RCC 7860 (cell line): ENCODE results near the gene PEF1.

Experiments
- DNase-seq: peaks from one replicate; pipeline ENCODE4 v3.0.0-alpha.2; 2015; ENCODE audit warnings: low spot score
- FAIRE-seq: peaks from 2 replicates; lab custom pipeline; 2012; peaks lifted over from hg19 to GRCh38; lab: Jason Lieb, UNC

The PEF1 gene

GRCh38 chr1:31671561-31672201, 27.0 kb upstream of the PEF1 start:
- FAIRE-seq (no peak), DNase-seq (no peak)

GRCh38 chr1:31671147-31671546, 26.5 kb upstream of the PEF1 start:
- DNase-seq: no peak
- FAIRE-seq: no peak

GRCh38 chr1:31670593-31670964, 25.9 kb upstream of the PEF1 start:
- FAIRE-seq (no peak), DNase-seq (no peak)

- DNase-seq (peak; percentile 14), FAIRE-seq (no peak)
These were observed 25.3 kb upstream of the PEF1 start for GRCh38 chr1:31669786-31670592.

GRCh38 chr1:31669433-31669785, 24.7 kb upstream of the PEF1 start:
- FAIRE-seq (no peak), DNase-seq (no peak)

GRCh38 chr1:31668303-31668883, 23.7 kb upstream of the PEF1 start:
- no peak for FAIRE-seq

GRCh38 chr1:31667065-31667785, 22.5 kb upstream of the PEF1 start:
- FAIRE-seq (no peak), DNase-seq (no peak)

More at GRCh38 chr1:31668303-31668883, 23.7 kb upstream of the PEF1 start:
- no peak for DNase-seq

GRCh38 chr1:31666263-31666963, 21.7 kb upstream of the PEF1 start:
- DNase-seq (peak; percentile 32), FAIRE-seq (no peak)

GRCh38 chr1:31665234-31665878, 20.7 kb upstream of the PEF1 start:
- no peak for FAIRE-seq
- DNase-seq: no peak

GRCh38 chr1:31664528-31664927, 19.9 kb upstream of the PEF1 start:
- DNase-seq: no peak

GRCh38 chr1:31663622-31664452, 19.2 kb upstream of the PEF1 start:
- FAIRE-seq: no peak
- peak; percentile 18 for DNase-seq

More at GRCh38 chr1:31664528-31664927, 19.9 kb upstream of the PEF1 start:
- no peak for FAIRE-seq

- no peak for DNase-seq
- no peak for FAIRE-seq
These were observed 17.8 kb upstream of the PEF1 start for GRCh38 chr1:31662463-31662862.

- FAIRE-seq: no peak
- DNase-seq: no peak
These were observed 17.2 kb upstream of the PEF1 start for GRCh38 chr1:31661856-31662255.

- DNase-seq (no peak), FAIRE-seq (no peak)
These were observed 16.3 kb upstream of the PEF1 start for GRCh38 chr1:31660871-31661455.

GRCh38 chr1:31659889-31660288, 15.2 kb upstream of the PEF1 start:
- DNase-seq (no peak), FAIRE-seq (no peak)

GRCh38 chr1:31658721-31659120, 14.0 kb upstream of the PEF1 start:
- FAIRE-seq: no peak
- DNase-seq: no peak

- FAIRE-seq (no peak), DNase-seq (no peak)
These were observed 13.4 kb upstream of the PEF1 start for GRCh38 chr1:31657972-31658510.

- DNase-seq (no peak), FAIRE-seq (no peak)
These were observed 12.5 kb upstream of the PEF1 start for GRCh38 chr1:31657020-31657804.
